T47D (cell line): ENCODE data around the gene RPS17.

ENCODE experiments used
- DNase-seq, 2 experiments: peaks; one replicate each; pipeline versions ENCODE4 v3.0.0 to v3.0.0-alpha.2; 2011 to 2012; ENCODE audit warnings: low read depth in 1 of 2, low spot score in 1 of 2
- JUND ChIP-seq: IDR thresholded peaks from 2 replicates; pipeline ENCODE4 v1.6.1; 2012; ENCODE audit warnings: low read depth
- in situ Hi-C: cut with HindIII; loops from 2 replicates; pipeline ENCODE4 v1.10.0; 2016; ENCODE audit warnings: low sequenced_read_pairs, low pct_unique_long_range_greater_than_20kb

Gene RPS17

GRCh38 chr15:82558502-82558901, 18.2 kb upstream of the RPS17 start:
- TF ChIP-seq JUND: no peak
- in situ Hi-C loops: no loop called here
- no peak for DNase-seq

- DNase-seq: no peak
- in situ Hi-C loops: no loop called here
- no peak for TF ChIP-seq JUND
Measured at GRCh38 chr15:82556315-82557035, 16.2 kb upstream of the RPS17 start.

- no peak for DNase-seq
- no peak for TF ChIP-seq JUND
- in situ Hi-C loops: no loop called here
Measured at GRCh38 chr15:82554849-82555248, 14.6 kb upstream of the RPS17 start.

GRCh38 chr15:82554351-82554750, 14.1 kb upstream of the RPS17 start:
- in situ Hi-C loops: no loop called here
- DNase-seq: no peak
- TF ChIP-seq JUND: no peak

- no peak for TF ChIP-seq JUND
- in situ Hi-C loops: no loop called here
Measured at GRCh38 chr15:82553846-82554245, 13.6 kb upstream of the RPS17 start.

GRCh38 chr15:82552861-82553260, 12.6 kb upstream of the RPS17 start:
- in situ Hi-C loops: no loop called here
- DNase-seq: no peak
- TF ChIP-seq JUND: no peak

More at GRCh38 chr15:82553846-82554245, 13.6 kb upstream of the RPS17 start:
- peak in 1 of 2 experiments; percentile 82 for DNase-seq

- peak in 1 of 2 experiments; percentile 63 for DNase-seq
- TF ChIP-seq JUND: no peak
- in situ Hi-C loops: no loop called here
Measured at GRCh38 chr15:82551646-82552247, 11.5 kb upstream of the RPS17 start.

- no peak for DNase-seq
- in situ Hi-C loops: no loop called here
- no peak for TF ChIP-seq JUND
Measured at GRCh38 chr15:82549199-82549665, 9.0 kb upstream of the RPS17 start.

- no peak for TF ChIP-seq JUND
- in situ Hi-C loops: no loop called here
- no peak for DNase-seq
Measured at GRCh38 chr15:82548700-82549099, 8.4 kb upstream of the RPS17 start.

GRCh38 chr15:82545478-82545877, 5.2 kb upstream of the RPS17 start:
- in situ Hi-C loops: no loop called here
- no peak for TF ChIP-seq JUND

GRCh38 chr15:82545002-82545401, 4.7 kb upstream of the RPS17 start:
- DNase-seq: no peak
- no peak for TF ChIP-seq JUND
- in situ Hi-C loops: no loop called here

More at GRCh38 chr15:82545478-82545877, 5.2 kb upstream of the RPS17 start:
- no peak for DNase-seq

- DNase-seq: no peak
- in situ Hi-C loops: no loop called here
- TF ChIP-seq JUND: no peak
Measured at GRCh38 chr15:82544431-82544830, 4.2 kb upstream of the RPS17 start.

- no peak for DNase-seq
- TF ChIP-seq JUND: no peak
Measured at GRCh38 chr15:82543160-82543559, 2.9 kb upstream of the RPS17 start.

More at GRCh38 chr15:82543160-82543559, 2.9 kb upstream of the RPS17 start:
- in situ Hi-C loops: no loop called here
